HepG2 (cell line): ENCODE data around the gene NME2. TPM values are rescaled to one million over a fixed set of nuclear protein-coding genes. Genes with fewer than 3 reads are reported as not detected.

Source experiments
- JUNB ChIP-seq: sonication (generic); formaldehyde crosslinking; IDR thresholded peaks from 2 replicates; pipeline ENCODE4 v1.8.0; 2022; ENCODE audit warnings: missing genetic modification reagents, mild to moderate bottlenecking, borderline replicate concordance
- KDM5B ChIP-seq: sonication (generic); formaldehyde crosslinking; IDR thresholded peaks from 2 replicates; pipeline ENCODE4 v1.4.0; 2020; ENCODE audit warnings: missing genetic modification reagents, mild to moderate bottlenecking, borderline replicate concordance
- MED8 ChIP-seq: sonication (generic); formaldehyde crosslinking; IDR thresholded peaks from 2 replicates; pipeline ENCODE4 v1.8.1; 2023; ENCODE audit warnings: mild to moderate bottlenecking, missing genetic modification reagents; ENCODE audit not compliant: insufficient replicate concordance
- MYNN ChIP-seq: sonication (generic); formaldehyde crosslinking; IDR thresholded peaks from 2 replicates; pipeline ENCODE4 v1.4.0; 2020; ENCODE audit warnings: mild to moderate bottlenecking, low read depth, missing genetic modification reagents
- TBL1XR1 ChIP-seq: fragments of 150-350 bp; IDR thresholded peaks from 2 replicates; pipeline ENCODE4 v1.6.1; 2014; ENCODE audit warnings: borderline replicate concordance, low read length; ENCODE audit not compliant: partially characterized antibody
- ZFP36L1 ChIP-seq: sonication (generic); formaldehyde crosslinking; IDR thresholded peaks from 2 replicates; pipeline ENCODE4 v1.8.0; 2022; ENCODE audit warnings: mild to moderate bottlenecking, missing genetic modification reagents, moderate library complexity
- ZNF3 ChIP-seq: IDR thresholded peaks from 2 replicates; pipeline ENCODE4 v1.7.0; 2017; ENCODE audit warnings: inconsistent platforms
- polyA plus RNA-seq, 8 experiments: library from polyadenylated mRNA; depleted of rRNA in 3 of 8; stranded (reverse) in 7 of 8; unstranded in 1 of 8; fragments of >200 nt; fragmentation: Illumina TruSeq in 4 of 8; extraction: Trizol in 4 of 8; gene quantifications; 2 replicates each; pipeline versions ENCODE4 v1.2.1 to v1.2.3, GENCODE V29; 2011 to 2016; ENCODE audit warnings: low read depth in 4 of 8, missing spikeins in 1 of 8, mixed read lengths in 1 of 8; ENCODE audit not compliant: insufficient read depth in 1 of 8
- total RNA-seq, 5 experiments: library from RNA; depleted of rRNA; stranded (reverse); fragments of >200 nt; fragmentation: Illumina TruSeq; extraction: Trizol; gene quantifications; 2 replicates each; pipeline ENCODE4 v1.2.3, GENCODE V29; 2016; ENCODE audit warnings: low read depth in 1 of 5
- TF ChIP-seq, protein P1 (sequence below): sonication (generic); formaldehyde crosslinking; IDR thresholded peaks from 2 replicates; pipeline ENCODE4 v1.8.1; 2023; ENCODE audit warnings: mild to moderate bottlenecking, inconsistent platforms, moderate library complexity, missing genetic modification reagents, borderline replicate concordance
- TF ChIP-seq, protein P2 (sequence below): sonication (generic); formaldehyde crosslinking; conservative IDR thresholded peaks from 2 replicates; pipeline ENCODE4 v1.8.0; 2022; ENCODE audit warnings: mild to moderate bottlenecking, moderate library complexity, missing genetic modification reagents
- TF ChIP-seq, protein P3 (sequence below), 2 experiments: fragments of 450-650 bp in 1 of 2; sonication (generic) in 1 of 2; formaldehyde crosslinking in 1 of 2; IDR thresholded peaks; 2 replicates each; pipeline versions ENCODE4 v1.6.1 to v1.8.0; 2016 to 2022; ENCODE audit warnings: antibody characterized with exemption in 1 of 2, mild to moderate bottlenecking in 1 of 2, missing genetic modification reagents in 1 of 2
- TF ChIP-seq, protein P4 (sequence below): IDR thresholded peaks from 2 replicates; pipeline ENCODE4 v1.6.1; 2012; ENCODE audit warnings: low read length, improper control_type of control experiment

Gene NME2
- total and polyA plus RNA-seq, 2 of the 13 experiments (the other 11 are each of a cell fraction or from before 2014, with no cell fraction given), result 790 to 1,213 TPM

DNA sequence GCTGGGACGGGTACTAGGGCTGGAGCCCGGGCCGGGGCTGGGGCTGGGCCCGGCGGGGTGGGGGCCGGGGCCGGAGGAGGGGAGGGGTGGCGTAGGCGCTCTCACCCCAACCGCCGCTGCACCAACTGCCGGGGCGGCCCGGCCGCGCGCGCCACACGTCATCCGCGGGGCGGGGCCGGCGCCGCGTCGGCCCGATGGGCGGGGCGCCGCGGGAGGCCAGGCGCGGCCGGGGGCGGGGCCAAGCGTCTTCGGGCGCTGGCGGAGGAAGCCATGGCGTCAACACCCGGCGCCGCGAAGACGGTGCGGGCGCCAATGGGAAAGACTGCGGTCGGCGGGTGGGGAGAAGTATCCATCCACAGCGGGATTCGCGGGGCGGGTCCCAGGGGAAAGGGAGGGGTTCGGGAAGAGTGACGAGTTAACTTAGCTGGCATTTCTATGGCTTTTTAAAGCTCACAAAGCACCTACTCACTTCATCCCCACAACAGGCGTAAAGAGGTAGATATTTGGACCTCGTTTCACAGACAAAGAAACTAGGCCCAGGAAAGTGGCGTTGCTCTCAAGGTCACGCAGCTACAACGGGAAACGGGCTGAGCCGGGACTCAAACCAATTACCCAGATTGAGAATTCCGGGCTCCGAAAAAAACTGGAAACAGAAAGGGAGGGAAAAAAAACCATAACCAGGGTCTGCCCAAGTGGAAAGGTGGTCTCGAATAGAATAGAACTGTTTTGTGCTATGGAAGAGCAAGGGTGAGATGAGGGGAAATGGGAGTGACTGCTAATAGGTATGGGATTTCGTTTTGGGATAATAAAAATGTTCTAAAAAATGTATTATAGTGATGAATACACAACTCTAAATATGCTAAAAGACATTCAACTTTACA is 45.2 kb upstream of the NME2 start, which contains the start of gene SPAG9 (continued):
- TF ChIP-seq ZNF3 (CRISPR knock-in tag) (no peak), KDM5B (CRISPR knock-in tag) (0 out of 2 replicates have a peak, but pooled peaks have one; percentile 1), TBL1XR1 (no peak), MYNN (CRISPR knock-in tag) (no peak), MED8 (CRISPR knock-in tag) (no peak), JUNB (CRISPR knock-in tag) (no peak), ZFP36L1 (CRISPR knock-in tag) (peak; percentile 48; the same call in 1 of the 2 replicates)
- TF ChIP-seq, protein P1, sequence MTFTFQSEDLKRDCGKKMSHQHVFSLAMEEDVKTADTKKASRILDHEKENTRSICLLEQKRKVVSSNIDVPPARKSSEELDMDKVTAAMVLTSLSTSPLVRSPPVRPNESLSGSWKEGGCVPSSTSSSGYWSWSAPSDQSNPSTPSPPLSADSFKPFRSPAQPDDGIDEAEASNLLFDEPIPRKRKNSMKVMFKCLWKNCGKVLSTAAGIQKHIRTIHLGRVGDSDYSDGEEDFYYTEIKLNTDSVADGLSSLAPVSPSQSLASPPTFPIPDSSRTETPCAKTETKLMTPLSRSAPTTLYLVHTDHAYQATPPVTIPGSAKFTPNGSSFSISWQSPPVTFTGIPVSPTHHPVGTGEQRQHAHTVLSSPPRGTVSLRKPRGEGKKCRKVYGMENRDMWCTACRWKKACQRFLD (CRISPR knock-in tag), result no peak
- TF ChIP-seq, protein P2, sequence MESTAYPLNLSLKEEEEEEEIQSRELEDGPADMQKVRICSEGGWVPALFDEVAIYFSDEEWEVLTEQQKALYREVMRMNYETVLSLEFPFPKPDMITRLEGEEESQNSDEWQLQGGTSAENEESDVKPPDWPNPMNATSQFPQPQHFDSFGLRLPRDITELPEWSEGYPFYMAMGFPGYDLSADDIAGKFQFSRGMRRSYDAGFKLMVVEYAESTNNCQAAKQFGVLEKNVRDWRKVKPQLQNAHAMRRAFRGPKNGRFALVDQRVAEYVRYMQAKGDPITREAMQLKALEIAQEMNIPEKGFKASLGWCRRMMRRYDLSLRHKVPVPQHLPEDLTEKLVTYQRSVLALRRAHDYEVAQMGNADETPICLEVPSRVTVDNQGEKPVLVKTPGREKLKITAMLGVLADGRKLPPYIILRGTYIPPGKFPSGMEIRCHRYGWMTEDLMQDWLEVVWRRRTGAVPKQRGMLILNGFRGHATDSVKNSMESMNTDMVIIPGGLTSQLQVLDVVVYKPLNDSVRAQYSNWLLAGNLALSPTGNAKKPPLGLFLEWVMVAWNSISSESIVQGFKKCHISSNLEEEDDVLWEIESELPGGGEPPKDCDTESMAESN, result 0 out of 2 replicates have a peak, but pooled peaks have one; percentile 3
- TF ChIP-seq, protein P3, sequence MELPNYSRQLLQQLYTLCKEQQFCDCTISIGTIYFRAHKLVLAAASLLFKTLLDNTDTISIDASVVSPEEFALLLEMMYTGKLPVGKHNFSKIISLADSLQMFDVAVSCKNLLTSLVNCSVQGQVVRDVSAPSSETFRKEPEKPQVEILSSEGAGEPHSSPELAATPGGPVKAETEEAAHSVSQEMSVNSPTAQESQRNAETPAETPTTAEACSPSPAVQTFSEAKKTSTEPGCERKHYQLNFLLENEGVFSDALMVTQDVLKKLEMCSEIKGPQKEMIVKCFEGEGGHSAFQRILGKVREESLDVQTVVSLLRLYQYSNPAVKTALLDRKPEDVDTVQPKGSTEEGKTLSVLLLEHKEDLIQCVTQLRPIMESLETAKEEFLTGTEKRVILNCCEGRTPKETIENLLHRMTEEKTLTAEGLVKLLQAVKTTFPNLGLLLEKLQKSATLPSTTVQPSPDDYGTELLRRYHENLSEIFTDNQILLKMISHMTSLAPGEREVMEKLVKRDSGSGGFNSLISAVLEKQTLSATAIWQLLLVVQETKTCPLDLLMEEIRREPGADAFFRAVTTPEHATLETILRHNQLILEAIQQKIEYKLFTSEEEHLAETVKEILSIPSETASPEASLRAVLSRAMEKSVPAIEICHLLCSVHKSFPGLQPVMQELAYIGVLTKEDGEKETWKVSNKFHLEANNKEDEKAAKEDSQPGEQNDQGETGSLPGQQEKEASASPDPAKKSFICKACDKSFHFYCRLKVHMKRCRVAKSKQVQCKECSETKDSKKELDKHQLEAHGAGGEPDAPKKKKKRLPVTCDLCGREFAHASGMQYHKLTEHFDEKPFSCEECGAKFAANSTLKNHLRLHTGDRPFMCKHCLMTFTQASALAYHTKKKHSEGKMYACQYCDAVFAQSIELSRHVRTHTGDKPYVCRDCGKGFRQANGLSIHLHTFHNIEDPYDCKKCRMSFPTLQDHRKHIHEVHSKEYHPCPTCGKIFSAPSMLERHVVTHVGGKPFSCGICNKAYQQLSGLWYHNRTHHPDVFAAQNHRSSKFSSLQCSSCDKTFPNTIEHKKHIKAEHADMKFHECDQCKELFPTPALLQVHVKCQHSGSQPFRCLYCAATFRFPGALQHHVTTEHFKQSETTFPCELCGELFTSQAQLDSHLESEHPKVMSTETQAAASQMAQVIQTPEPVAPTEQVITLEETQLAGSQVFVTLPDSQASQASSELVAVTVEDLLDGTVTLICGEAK (IDR thresholded peaks at IDR 0.05), result no peak
- TF ChIP-seq, protein P3 (CRISPR knock-in tag; IDR thresholded peaks at IDR 0.05), result 0 out of 2 replicates have a peak, but pooled peaks have one; percentile 8
- TF ChIP-seq, protein P4, sequence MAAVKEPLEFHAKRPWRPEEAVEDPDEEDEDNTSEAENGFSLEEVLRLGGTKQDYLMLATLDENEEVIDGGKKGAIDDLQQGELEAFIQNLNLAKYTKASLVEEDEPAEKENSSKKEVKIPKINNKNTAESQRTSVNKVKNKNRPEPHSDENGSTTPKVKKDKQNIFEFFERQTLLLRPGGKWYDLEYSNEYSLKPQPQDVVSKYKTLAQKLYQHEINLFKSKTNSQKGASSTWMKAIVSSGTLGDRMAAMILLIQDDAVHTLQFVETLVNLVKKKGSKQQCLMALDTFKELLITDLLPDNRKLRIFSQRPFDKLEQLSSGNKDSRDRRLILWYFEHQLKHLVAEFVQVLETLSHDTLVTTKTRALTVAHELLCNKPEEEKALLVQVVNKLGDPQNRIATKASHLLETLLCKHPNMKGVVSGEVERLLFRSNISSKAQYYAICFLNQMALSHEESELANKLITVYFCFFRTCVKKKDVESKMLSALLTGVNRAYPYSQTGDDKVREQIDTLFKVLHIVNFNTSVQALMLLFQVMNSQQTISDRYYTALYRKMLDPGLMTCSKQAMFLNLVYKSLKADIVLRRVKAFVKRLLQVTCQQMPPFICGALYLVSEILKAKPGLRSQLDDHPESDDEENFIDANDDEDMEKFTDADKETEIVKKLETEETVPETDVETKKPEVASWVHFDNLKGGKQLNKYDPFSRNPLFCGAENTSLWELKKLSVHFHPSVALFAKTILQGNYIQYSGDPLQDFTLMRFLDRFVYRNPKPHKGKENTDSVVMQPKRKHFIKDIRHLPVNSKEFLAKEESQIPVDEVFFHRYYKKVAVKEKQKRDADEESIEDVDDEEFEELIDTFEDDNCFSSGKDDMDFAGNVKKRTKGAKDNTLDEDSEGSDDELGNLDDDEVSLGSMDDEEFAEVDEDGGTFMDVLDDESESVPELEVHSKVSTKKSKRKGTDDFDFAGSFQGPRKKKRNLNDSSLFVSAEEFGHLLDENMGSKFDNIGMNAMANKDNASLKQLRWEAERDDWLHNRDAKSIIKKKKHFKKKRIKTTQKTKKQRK, result no peak
